A673 (cell line): ENCODE data around the gene TMA7B. TPM values are rescaled to one million over a fixed set of nuclear protein-coding genes. Genes with fewer than 3 reads are reported as not detected.

Experiments
- BruUV-seq: library from RNA; stranded (reverse); fragments of 400-500 nt; replicated peaks from 2 replicates; lab custom pipeline; 2021; lab: Mats Ljungman, UMichigan
- CTCF ChIA-PET: fragments of 300-600 bp; sonication (Branson Sonifier 250); formaldehyde crosslinking; loops from one replicate; lab custom pipeline; 2022; ENCODE audit warnings: antibody characterized with exemption; lab: Charles Lee
- POLR2A ChIA-PET: fragments of 300-600 bp; sonication (Branson Sonifier 250); formaldehyde crosslinking; loops from one replicate; lab custom pipeline; 2022; ENCODE audit warnings: antibody characterized with exemption; ENCODE audit not compliant: low non-redundant PET; lab: Charles Lee
- DNase-seq: peaks from one replicate; pipeline ENCODE4 v3.0.0-alpha.2; 2015; ENCODE audit warnings: low spot score
- H3K27ac ChIP-seq: fragments of 200-600 bp; sonication (generic); 2 replicates; pipeline ENCODE4 v1.5.1; 2016; ENCODE audit warnings: mixed run types, low read depth, mild to moderate bottlenecking, mixed read lengths, antibody characterized with exemption, low read length; ENCODE audit not compliant: poor library complexity, severe bottlenecking
- H3K27me3 ChIP-seq: fragments of 200-600 bp; sonication (generic); replicated peaks from 2 replicates; pipeline ENCODE4 v1.6.1; 2017; ENCODE audit warnings: mixed run types, low read depth, mild to moderate bottlenecking, mixed read lengths, antibody characterized with exemption, low read length; ENCODE audit not compliant: insufficient read depth, poor library complexity
- H3K36me3 ChIP-seq: fragments of 200-600 bp; sonication (generic); 2 replicates; pipeline ENCODE4 v1.6.1; 2016; ENCODE audit warnings: mixed run types, mild to moderate bottlenecking, mixed read lengths, antibody characterized with exemption, low read length; ENCODE audit not compliant: insufficient read depth, poor library complexity, severe bottlenecking
- H3K4me1 ChIP-seq: fragments of 200-600 bp; sonication (generic); 2 replicates; pipeline ENCODE4 v1.6.1; 2017; ENCODE audit warnings: mixed run types, mild to moderate bottlenecking, mixed read lengths, antibody characterized with exemption, low read length; ENCODE audit not compliant: insufficient read depth, poor library complexity, severe bottlenecking
- H3K4me3 ChIP-seq: fragments of 200-600 bp; sonication (generic); 2 replicates; pipeline ENCODE4 v1.5.1; 2016; ENCODE audit warnings: low read depth, mixed run types, mild to moderate bottlenecking, mixed read lengths, low read length; ENCODE audit not compliant: poor library complexity, severe bottlenecking
- H3K9me3 ChIP-seq: fragments of 200-600 bp; sonication (generic); 2 replicates; pipeline ENCODE4 v1.6.1; 2016; ENCODE audit warnings: mixed run types, low read depth, mild to moderate bottlenecking, mixed read lengths, antibody characterized with exemption, low read length; ENCODE audit not compliant: poor library complexity, severe bottlenecking
- EZH2 ChIP-seq: fragments of 200-600 bp; sonication (generic); IDR thresholded peaks from 2 replicates; pipeline ENCODE4 v1.6.1; 2017; ENCODE audit warnings: borderline replicate concordance, low read depth, mild to moderate bottlenecking, mixed read lengths, antibody characterized with exemption, low read length; ENCODE audit not compliant: poor library complexity, severe bottlenecking
- intact Hi-C: fragments of 100-400 bp; cut with micrococcal nuclease; formaldehyde crosslinking; loops from one replicate; pipeline ENCODE4 v1.10.0; 2022; ENCODE audit not compliant: unreplicated experiment
- total RNA-seq: library from RNA; stranded (reverse); gene quantifications from 2 replicates; pipeline ENCODE4 v1.2.3, GENCODE V29; 2021
- TF ChIP-seq, protein P1 (sequence below): fragments of 300-800, 200-600 bp; sonication (generic); conservative IDR thresholded peaks from 2 replicates; pipeline ENCODE4 v1.5.1; 2017; ENCODE audit warnings: low read depth, mild to moderate bottlenecking, antibody characterized with exemption, low read length, moderate library complexity, mixed read lengths

TMA7B gene
- total RNA-seq, 1 experiment from 2014 or later: not detected

DNA sequence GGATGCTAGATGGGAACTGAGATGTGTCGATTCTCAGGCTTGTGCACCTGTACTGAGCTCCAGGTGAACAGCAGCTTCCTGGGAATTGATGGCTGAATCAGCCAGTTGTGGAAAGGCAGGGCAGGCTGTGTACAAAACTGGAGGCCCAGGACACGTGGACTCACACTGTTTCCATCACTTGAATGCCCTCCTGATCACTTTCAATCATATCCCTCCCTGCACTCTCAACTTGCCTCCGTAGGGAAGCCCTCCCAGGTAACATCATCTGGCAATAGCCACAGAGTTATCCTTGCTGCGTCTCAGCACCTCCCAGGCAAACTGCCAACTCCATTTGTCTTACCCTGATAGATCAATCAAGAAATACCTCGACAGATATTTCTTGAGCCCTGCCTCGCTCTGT lies 44.6 kb downstream of the TMA7B start:
- intact Hi-C loops: no loop called here
- ChIA-PET CTCF (no interaction called here), POLR2A (no interaction called here)
- no peaks in the 10 kb centered on the region for H3K36me3 ChIP-seq
- no TSS peak for BruUV-seq
- no peak overlapping the region for H3K27ac ChIP-seq
- TF ChIP-seq EZH2: no peak
- DNase-seq: no peak
- peaks cover 36% of the 10 kb centered on the region for H3K27me3 ChIP-seq
- no peak overlapping the region for H3K4me3 ChIP-seq
- no peaks in the 10 kb centered on the region for H3K9me3 ChIP-seq
- H3K4me1 ChIP-seq: no peaks in the 10 kb centered on the region

DNA sequence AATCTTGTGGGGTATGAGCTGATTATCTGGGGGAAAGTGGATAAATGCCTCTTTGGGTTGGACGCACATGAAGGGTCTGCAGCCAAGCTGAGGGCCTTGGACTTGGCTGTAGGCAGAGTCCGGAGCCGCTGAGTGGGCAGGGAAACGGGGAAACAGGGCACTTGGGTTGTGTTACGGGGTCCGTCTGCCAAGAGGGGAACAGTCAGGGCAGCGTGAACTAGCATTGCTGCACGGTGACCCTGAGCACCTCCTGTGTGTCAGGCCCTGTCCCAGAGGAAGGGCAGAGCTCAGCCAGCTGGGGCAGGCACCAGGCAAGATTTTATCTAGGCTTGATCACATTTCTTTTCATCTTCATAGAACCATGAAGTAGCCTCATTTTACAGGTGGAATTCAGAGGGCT lies 46.4 kb downstream of the TMA7B start:
- CTCF ChIA-PET: no interaction called here
- BruUV-seq: no TSS peak
- Histone ChIP-seq H3K4me3 (no peak overlapping the region), H3K36me3 (no peaks in the 10 kb centered on the region), H3K27me3 (peaks cover 49% of the 10 kb centered on the region), H3K9me3 (no peaks in the 10 kb centered on the region), H3K27ac (no peak overlapping the region), H3K4me1 (no peaks in the 10 kb centered on the region)
- DNase-seq: no peak
- TF ChIP-seq EZH2: no peak
- TF ChIP-seq, protein P1, sequence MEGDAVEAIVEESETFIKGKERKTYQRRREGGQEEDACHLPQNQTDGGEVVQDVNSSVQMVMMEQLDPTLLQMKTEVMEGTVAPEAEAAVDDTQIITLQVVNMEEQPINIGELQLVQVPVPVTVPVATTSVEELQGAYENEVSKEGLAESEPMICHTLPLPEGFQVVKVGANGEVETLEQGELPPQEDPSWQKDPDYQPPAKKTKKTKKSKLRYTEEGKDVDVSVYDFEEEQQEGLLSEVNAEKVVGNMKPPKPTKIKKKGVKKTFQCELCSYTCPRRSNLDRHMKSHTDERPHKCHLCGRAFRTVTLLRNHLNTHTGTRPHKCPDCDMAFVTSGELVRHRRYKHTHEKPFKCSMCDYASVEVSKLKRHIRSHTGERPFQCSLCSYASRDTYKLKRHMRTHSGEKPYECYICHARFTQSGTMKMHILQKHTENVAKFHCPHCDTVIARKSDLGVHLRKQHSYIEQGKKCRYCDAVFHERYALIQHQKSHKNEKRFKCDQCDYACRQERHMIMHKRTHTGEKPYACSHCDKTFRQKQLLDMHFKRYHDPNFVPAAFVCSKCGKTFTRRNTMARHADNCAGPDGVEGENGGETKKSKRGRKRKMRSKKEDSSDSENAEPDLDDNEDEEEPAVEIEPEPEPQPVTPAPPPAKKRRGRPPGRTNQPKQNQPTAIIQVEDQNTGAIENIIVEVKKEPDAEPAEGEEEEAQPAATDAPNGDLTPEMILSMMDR: no peak
- POLR2A ChIA-PET: no interaction called here
- intact Hi-C loops: no loop called here

- POLR2A ChIA-PET: no interaction called here
- intact Hi-C loops: no loop called here
- H3K36me3 ChIP-seq: no peaks in the 10 kb centered on the region
Measured at GRCh38 chr22:40007853-40008710, 47.9 kb downstream of the TMA7B start.

More at GRCh38 chr22:40007853-40008710, 47.9 kb downstream of the TMA7B start:
- H3K4me3 ChIP-seq: no peak overlapping the region
- no peak for DNase-seq
- H3K9me3 ChIP-seq: no peaks in the 10 kb centered on the region
- CTCF ChIA-PET: no interaction called here
- no peak overlapping the region for H3K27ac ChIP-seq
- BruUV-seq: no TSS peak
- H3K4me1 ChIP-seq: no peaks in the 10 kb centered on the region
- TF ChIP-seq, protein P1: no peak
- TF ChIP-seq EZH2: peak; percentile 81
- H3K27me3 ChIP-seq: peaks cover 53% of the 10 kb centered on the region
